T-helper 9 cell (primary cell): ENCODE results near the gene CEP95.

Experiments used
- DNase-seq: peaks from one replicate; pipeline ENCODE4 v3.0.0-alpha.2; 2020

Gene CEP95

DNA sequence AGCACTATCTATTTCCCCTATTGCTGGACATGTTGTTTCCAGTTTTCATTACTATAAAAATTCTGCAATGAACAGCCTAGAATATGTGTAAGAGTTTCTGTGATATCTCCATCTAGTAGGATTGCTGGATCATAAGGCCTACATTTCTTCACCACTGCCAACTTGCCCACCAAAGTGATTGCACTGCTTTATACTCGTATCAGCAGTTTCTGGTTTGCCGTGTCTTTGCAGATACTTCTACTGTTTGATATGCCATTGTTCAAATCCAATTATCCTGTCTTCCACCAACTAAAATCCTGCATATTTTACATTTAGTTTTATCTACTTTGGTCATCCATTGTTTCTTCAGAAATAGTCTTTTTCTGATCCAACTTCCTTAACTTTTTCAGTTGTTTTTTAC lies 21.1 kb downstream of the CEP95 start:
- no peak for DNase-seq

- no peak for DNase-seq
These were observed 22.4 kb downstream of the CEP95 start for GRCh38 chr17:64529221-64529620.

DNA sequence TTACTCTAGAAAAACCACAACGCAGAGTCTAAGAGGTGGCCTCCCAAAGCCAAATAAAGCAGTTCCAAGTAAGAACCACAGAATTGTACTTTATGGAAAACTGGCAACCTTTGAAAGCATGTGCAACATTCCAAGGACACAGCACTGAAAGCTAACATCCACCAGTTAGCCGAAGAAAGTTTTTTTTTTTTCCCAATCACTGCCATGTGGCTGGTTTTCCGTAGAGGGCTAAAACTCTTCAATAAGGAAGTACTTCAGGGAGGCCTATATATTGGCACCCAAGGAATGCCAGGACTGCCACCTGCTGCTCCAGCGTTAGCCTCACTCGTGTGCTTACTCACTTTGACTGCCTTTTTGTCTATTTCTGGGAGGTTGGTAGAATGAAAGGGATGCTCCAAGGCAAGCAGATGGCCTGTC lies 25.2 kb downstream of the CEP95 start:
- no peak for DNase-seq

- DNase-seq = no peak
These were observed 25.6 kb downstream of the CEP95 start for GRCh38 chr17:64532409-64532808.

DNA sequence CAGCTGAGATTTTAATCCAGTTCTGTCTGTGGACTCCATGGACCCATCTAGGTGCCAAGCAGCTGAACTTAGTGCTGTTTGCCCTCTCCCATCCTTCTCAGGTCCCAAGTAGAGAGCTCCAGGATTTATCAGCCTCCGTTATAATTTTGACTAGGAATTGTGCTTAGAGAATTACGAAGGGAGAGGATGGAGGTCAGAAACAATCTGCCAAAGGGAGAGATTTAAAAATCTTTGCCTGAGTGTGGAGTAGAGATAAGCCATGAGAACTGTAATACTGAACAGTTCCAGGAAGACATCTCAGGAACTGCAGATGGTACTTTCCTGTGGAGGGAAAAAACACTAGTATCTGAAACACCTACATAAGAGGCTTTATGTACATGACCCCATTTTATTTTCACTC lies 27.0 kb downstream of the CEP95 start:
- DNase-seq = no peak

DNA sequence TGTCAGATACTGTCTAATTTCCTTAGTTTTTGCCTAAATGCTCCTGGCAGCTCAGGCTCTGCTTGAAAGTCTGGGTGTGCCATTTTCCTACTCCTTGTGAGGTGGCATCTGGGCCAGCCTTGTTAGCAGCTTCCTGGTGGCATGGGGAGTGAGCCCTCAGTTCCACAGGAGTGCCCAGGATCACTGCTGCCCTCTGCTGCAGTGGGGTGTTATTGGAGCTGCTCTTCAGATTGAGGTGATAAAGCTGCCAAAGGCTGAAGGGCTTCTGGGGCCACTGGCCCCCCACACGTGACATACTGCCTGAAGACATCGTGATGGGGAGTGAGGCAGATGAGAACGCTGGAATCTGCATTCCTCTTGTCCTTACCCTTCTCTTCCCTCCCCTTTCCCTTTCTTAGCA lies 27.4 kb downstream of the CEP95 start:
- DNase-seq = no peak

DNA sequence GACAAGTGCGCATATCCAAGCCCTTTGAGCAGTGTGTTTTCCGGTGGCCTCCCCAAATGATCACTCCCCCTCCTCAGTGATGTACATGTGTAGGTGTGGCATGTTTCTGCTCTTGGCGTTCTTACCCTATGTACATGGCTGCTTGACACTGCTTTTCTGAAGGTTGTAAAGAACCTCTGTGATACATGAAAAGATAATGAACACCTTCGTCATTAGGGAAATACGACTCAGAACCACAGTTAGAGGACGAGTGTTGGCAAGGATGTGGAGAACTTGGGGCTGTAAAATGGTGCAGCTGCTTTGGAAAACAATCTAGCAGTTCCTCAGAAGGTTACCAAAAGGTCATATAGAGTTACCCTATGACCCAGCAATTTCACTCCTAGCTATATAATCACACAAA lies 28.6 kb downstream of the CEP95 start:
- no peak for DNase-seq

DNA sequence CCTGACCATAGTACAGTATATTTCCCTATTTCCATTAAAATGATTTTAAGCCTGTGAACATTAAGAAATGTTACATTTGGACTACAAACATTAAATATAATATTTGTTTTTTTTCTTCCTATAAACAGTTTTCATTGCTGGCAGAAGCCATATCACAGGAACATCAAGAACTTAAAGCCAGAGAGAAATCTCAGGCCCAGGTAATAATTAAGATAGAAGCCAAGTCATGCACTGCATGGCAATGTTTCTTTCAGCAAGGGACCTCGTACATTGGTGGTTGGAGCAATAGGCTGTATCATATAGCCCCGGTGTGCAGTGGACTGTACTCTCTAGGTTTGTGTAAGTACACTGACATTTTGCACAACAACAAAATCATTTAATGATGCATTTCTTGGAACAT lies 30.1 kb downstream of the CEP95 start:
- DNase-seq = no peak

DNA sequence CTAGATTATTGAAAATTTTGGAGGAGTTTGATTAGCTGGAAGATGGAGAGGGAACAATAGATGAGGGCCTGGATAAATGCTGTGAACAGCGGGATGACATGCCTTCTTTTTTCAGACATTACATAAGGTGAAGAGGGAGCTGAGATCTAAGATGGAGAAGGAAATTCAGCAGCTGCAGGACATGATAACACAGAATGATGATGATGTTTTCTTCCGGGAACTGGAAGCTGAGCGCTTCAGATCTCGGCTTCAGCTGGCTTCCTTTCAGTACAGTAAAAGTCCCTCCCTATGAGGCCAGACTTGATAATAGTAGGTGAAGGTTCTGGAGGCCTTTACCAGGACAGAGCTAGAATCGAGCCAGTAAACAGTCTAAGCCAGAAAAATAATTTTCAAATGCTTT lies 30.7 kb downstream of the CEP95 start:
- no peak for DNase-seq

GRCh38 chr17:64538508-64539130 lies 31.8 kb downstream of the CEP95 start:
- no peak for DNase-seq

- DNase-seq = no peak
These were observed 33.5 kb downstream of the CEP95 start for GRCh38 chr17:64540118-64540776.

DNA sequence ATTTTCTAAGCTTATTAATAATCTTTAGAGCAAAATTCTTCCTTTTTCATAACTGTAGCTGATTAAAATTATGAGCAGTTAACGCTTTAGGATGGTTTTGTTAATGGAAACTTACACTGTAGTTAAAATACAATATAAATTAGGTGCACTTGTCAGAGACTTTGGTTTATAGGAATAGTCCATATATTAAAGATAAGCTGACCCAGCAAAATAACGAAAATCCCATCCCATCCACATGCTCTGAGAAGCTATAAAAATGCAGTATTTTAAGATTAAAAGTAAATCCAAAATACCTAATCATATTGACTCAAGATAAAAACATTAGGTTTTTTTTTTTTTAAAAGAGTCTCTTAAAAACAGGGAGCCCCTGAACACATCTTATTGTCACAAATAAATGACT lies 38.0 kb downstream of the CEP95 start:
- DNase-seq = no peak

GRCh38 chr17:64546716-64547115 lies 39.9 kb downstream of the CEP95 start:
- no peak for DNase-seq

DNA sequence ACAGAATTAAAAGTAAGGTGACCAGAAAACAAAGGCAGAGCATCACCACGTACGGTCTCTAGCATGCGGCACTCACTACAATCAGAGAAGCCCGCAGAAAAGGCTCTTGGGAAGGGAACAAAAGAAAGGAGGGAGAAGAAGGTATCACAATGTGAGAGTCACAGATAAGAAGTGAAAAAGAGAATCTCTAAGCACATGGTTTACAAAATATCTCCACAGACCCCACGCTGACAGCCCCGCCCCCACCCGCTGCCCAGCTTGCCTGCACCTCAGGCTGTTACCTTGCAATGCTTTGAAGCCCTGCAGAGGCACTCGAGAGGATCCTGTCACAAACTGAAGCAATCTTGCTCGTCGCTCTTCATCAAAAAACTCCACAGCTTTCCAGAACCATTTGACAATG lies 40.5 kb downstream of the CEP95 start:
- no peak for DNase-seq

DNA sequence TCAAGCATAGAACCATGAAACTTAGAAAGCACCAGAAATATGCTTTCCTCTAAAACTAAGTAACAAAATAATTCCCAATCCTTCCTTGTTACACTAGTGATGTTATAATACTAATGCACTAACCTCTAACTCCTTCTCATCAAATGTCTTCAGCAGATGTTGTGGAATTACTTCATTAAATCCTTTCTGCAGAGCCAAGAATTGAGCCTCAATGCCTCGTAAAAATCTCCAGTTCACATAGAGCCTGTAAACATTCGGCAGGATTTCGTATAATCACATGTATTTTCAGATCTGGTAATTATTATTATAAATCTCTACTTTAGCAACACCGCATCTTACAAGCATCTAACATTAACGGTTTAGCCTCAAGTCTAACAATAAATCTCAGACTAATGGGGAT lies 44.7 kb downstream of the CEP95 start:
- no peak for DNase-seq

GRCh38 chr17:64554028-64554637 lies 47.4 kb downstream of the CEP95 start:
- DNase-seq = no peak

GRCh38 chr17:64555281-64555680 lies 48.5 kb downstream of the CEP95 start:
- no peak for DNase-seq

DNA sequence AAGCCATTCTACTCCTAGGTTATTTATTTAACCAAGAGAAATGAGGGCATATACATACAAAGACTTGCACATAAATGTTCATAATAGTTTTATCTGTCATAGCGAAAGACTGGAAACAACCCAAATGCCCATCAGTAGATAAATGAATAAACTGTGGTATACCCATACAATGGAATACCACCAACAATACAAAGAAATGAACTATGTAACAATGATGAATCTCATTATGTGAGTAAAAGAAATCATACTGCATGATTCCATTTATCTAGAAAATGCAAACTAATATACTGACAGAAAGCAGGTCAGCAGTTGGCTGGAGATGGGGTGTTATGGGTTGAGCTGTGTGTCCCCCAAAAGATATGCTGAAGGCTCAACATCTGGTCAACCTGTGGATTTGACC lies 57.3 kb downstream of the CEP95 start:
- no peak for DNase-seq

- DNase-seq = no peak
These were observed 58.8 kb downstream of the CEP95 start for GRCh38 chr17:64565563-64565962.

DNA sequence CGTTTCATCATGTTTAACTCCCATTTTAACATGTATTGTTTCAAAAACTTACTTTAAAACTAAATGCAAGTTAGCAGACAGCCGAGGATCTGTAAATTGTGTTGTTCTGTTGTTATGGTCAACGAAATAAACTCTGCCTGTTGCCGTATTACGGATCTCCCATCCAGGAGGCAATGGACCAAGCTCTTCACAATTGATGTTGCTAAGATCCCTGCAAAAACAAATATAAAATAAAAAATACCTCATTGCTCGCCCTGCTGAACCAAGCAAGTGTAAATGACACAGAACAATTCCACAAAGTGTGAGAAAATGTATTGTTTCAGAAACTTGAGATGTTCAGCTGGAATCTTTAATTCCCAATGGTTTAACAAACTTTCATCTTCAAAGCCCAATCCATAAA lies 65.0 kb downstream of the CEP95 start:
- no peak for DNase-seq

- DNase-seq = no peak
These were observed 65.9 kb downstream of the CEP95 start for GRCh38 chr17:64572682-64573154.

GRCh38 chr17:64573214-64573613 lies 66.4 kb downstream of the CEP95 start:
- DNase-seq = no peak

- DNase-seq = no peak
These were observed 67.9 kb downstream of the CEP95 start for GRCh38 chr17:64574646-64575045.

GRCh38 chr17:64575431-64575830 lies 68.7 kb downstream of the CEP95 start:
- DNase-seq = no peak
